ENCODE results near the gene ZNF225.

The ZNF225 gene

DNA sequence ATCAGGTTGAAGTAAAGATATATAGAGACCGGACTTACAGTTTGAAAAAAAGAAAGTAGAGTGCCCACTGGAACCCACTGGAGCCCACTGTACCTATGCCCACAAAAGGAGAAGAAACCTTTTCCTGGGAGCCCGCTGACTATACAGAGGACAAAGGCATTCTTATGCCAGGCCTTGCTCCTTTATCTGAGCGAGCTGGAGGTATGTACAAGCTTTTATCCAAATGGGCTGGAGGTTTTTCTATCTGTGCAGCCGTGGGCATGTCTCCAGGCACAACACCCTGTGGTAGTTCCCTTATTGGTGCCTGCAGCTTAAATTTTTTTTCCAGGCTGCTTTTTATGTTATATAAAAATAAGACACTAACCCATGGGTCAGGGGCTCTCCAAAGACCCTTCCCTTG, 36.6 kb downstream of the ZNF225 start:
- ChIA-PET POLR2A (no interaction called here), CTCF (no interaction called here)
- no peak for TF ChIP-seq FOXA1 (IDR thresholded peaks at IDR 0.05)
- no peak for TF ChIP-seq ZNF384 (IDR thresholded peaks at IDR 0.05)
- no peak for TF ChIP-seq FOXK2 (IDR thresholded peaks at IDR 0.05)
- TF ChIP-seq SP1 (IDR thresholded peaks at IDR 0.05) = no peak
- no peak for TF ChIP-seq LEF1 (IDR thresholded peaks at IDR 0.05; ENCODE audit: borderline replicate concordance)
- TF ChIP-seq TARDBP (IDR thresholded peaks at IDR 0.05) = no peak
- no peak for TF ChIP-seq ELF4 (IDR thresholded peaks at IDR 0.05)
- TF ChIP-seq NFRKB (IDR thresholded peaks at IDR 0.05) = no peak
- TF ChIP-seq FOXM1 (IDR thresholded peaks at IDR 0.05; ENCODE audit: borderline replicate concordance) = no peak
- TF ChIP-seq CTBP1 (IDR thresholded peaks at IDR 0.05; ENCODE audit: borderline replicate concordance) = no peak
- no peak for TF ChIP-seq ARNT (IDR thresholded peaks at IDR 0.05)
- no peak for TF ChIP-seq SUZ12 (IDR thresholded peaks at IDR 0.05)
- no peak for TF ChIP-seq HDGF (IDR thresholded peaks at IDR 0.05; ENCODE audit: borderline replicate concordance)
- no peak for TF ChIP-seq BHLHE40 (IDR thresholded peaks at IDR 0.05; ENCODE audit: borderline replicate concordance)
- no peak for TF ChIP-seq PKNOX1 (IDR thresholded peaks at IDR 0.05)
- TF ChIP-seq L3MBTL2 (conservative IDR thresholded peaks at IDR 0.05) = no peak
- DNase-seq (ENCODE audit: extremely low spot score) = no peak

GRCh38 chr19:44151491-44151890, 38.3 kb downstream of the ZNF225 start:
- ChIA-PET POLR2A (no interaction called here), CTCF (interaction anchor here (0.6 to 0.7 kb wide), 2 partner anchors 196 to 503 kb away, joined by 3 to 4 read pairs; no protein-coding TSS in a partner anchor)
- TF ChIP-seq ZNF384 (IDR thresholded peaks at IDR 0.05) (no peak), LEF1 (IDR thresholded peaks at IDR 0.05; ENCODE audit: borderline replicate concordance) (no peak), BHLHE40 (IDR thresholded peaks at IDR 0.05; ENCODE audit: borderline replicate concordance) (no peak), HDGF (IDR thresholded peaks at IDR 0.05; ENCODE audit: borderline replicate concordance) (no peak), SUZ12 (IDR thresholded peaks at IDR 0.05) (no peak), FOXA1 (IDR thresholded peaks at IDR 0.05) (no peak), ARNT (IDR thresholded peaks at IDR 0.05) (no peak), L3MBTL2 (conservative IDR thresholded peaks at IDR 0.05) (no peak), FOXK2 (IDR thresholded peaks at IDR 0.05) (no peak), SP1 (IDR thresholded peaks at IDR 0.05) (no peak), TARDBP (IDR thresholded peaks at IDR 0.05) (no peak), NFRKB (IDR thresholded peaks at IDR 0.05) (no peak), FOXM1 (IDR thresholded peaks at IDR 0.05; ENCODE audit: borderline replicate concordance) (no peak), ELF4 (IDR thresholded peaks at IDR 0.05) (no peak), PKNOX1 (IDR thresholded peaks at IDR 0.05) (no peak), CTBP1 (IDR thresholded peaks at IDR 0.05; ENCODE audit: borderline replicate concordance) (no peak)
- DNase-seq (ENCODE audit: extremely low spot score) = no peak

- no peak for TF ChIP-seq BHLHE40 (IDR thresholded peaks at IDR 0.05; ENCODE audit: borderline replicate concordance)
- no peak for TF ChIP-seq ARNT (IDR thresholded peaks at IDR 0.05)
- no peak for TF ChIP-seq L3MBTL2 (conservative IDR thresholded peaks at IDR 0.05)
- TF ChIP-seq FOXA1 (IDR thresholded peaks at IDR 0.05) = no peak
- no peak for TF ChIP-seq NFRKB (IDR thresholded peaks at IDR 0.05)
- no peak for TF ChIP-seq CTBP1 (IDR thresholded peaks at IDR 0.05; ENCODE audit: borderline replicate concordance)
- TF ChIP-seq FOXM1 (IDR thresholded peaks at IDR 0.05; ENCODE audit: borderline replicate concordance) = no peak
- no peak for TF ChIP-seq ZNF384 (IDR thresholded peaks at IDR 0.05)
- TF ChIP-seq HDGF (IDR thresholded peaks at IDR 0.05; ENCODE audit: borderline replicate concordance) = no peak
- TF ChIP-seq FOXK2 (IDR thresholded peaks at IDR 0.05) = no peak
- no peak for TF ChIP-seq SP1 (IDR thresholded peaks at IDR 0.05)
- TF ChIP-seq TARDBP (IDR thresholded peaks at IDR 0.05) = no peak
- no peak for TF ChIP-seq LEF1 (IDR thresholded peaks at IDR 0.05; ENCODE audit: borderline replicate concordance)
- TF ChIP-seq SUZ12 (IDR thresholded peaks at IDR 0.05) = no peak
- TF ChIP-seq PKNOX1 (IDR thresholded peaks at IDR 0.05) = no peak
- TF ChIP-seq ELF4 (IDR thresholded peaks at IDR 0.05) = no peak
- ChIA-PET POLR2A (no interaction called here), CTCF (no interaction called here)
- DNase-seq (ENCODE audit: extremely low spot score) = no peak
Observed at GRCh38 chr19:44156475-44156874, 43.3 kb downstream of the ZNF225 start.

DNA sequence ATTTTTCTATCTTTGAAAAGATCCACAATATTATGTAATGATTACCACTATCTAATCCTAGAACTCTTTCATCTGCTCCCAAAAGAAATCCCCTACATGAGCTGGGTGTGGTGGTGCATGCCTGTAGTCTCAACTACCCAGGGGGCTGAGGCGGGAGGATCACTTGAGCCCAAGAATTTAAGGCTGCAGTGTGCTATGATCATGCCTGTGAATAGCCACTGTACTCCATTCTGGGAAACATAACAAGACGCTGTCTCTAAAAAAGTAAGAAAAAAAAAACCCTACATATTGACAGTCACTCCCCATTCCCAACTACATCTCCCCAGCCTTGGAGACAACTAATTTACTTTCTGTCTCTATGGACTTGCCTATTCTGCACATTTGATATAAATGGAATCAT, 50.6 kb downstream of the ZNF225 start:
- no peak for DNase-seq (ENCODE audit: extremely low spot score)
- CTCF ChIA-PET = no interaction called here
- POLR2A ChIA-PET = interaction anchor here (1.2 to 1.8 kb wide), 2 partner anchors 71 to 142 kb away, joined by 4 read pairs; partner anchors contain the start of gene ZNF235
- TF ChIP-seq TARDBP (IDR thresholded peaks at IDR 0.05) (no peak), L3MBTL2 (conservative IDR thresholded peaks at IDR 0.05) (no peak), ELF4 (IDR thresholded peaks at IDR 0.05) (no peak)

DNA sequence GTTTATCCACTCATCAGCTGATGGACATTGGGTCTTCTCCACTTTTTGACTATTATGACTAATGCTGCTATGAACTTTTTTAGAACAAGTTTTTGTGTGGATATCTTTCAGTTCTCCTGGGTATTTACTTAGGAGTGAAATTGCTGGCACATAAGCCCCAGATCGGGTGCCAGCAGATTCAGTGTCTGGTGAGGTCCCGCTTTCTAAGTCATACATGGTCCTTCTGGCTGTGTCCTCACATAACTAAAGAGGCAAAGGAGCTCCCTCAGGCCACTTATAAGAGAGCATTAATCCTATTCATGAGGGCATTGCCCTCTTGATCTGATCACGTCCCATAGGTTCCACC, 51.1 kb downstream of the ZNF225 start:
- POLR2A ChIA-PET = interaction anchor here (1.0 to 2.5 kb wide), 8 partner anchors 43 to 336 kb away, joined by 4 to 10 read pairs (median 8); partner anchors contain the start of genes ZNF180, ZNF221, ZNF224 and ZNF225
- DNase-seq (ENCODE audit: extremely low spot score) = no peak
- no peak for TF ChIP-seq SP1 (IDR thresholded peaks at IDR 0.05)
- TF ChIP-seq ARNT (IDR thresholded peaks at IDR 0.05) = no peak
- TF ChIP-seq FOXA1 (IDR thresholded peaks at IDR 0.05) = no peak
- TF ChIP-seq ELF4 (IDR thresholded peaks at IDR 0.05) = no peak
- TF ChIP-seq TARDBP (IDR thresholded peaks at IDR 0.05) = no peak
- no peak for TF ChIP-seq SUZ12 (IDR thresholded peaks at IDR 0.05)
- TF ChIP-seq L3MBTL2 (conservative IDR thresholded peaks at IDR 0.05) = no peak; the same call in 1 of the 2 replicates
- TF ChIP-seq PKNOX1 (IDR thresholded peaks at IDR 0.05) = no peak
- no peak for TF ChIP-seq FOXK2 (IDR thresholded peaks at IDR 0.05)
- TF ChIP-seq CTBP1 (IDR thresholded peaks at IDR 0.05; ENCODE audit: borderline replicate concordance) = no peak
- TF ChIP-seq HDGF (IDR thresholded peaks at IDR 0.05; ENCODE audit: borderline replicate concordance) = no peak
- TF ChIP-seq NFRKB (IDR thresholded peaks at IDR 0.05) = no peak
- TF ChIP-seq LEF1 (IDR thresholded peaks at IDR 0.05; ENCODE audit: borderline replicate concordance) = no peak
- no peak for TF ChIP-seq FOXM1 (IDR thresholded peaks at IDR 0.05; ENCODE audit: borderline replicate concordance)
- no peak for TF ChIP-seq BHLHE40 (IDR thresholded peaks at IDR 0.05; ENCODE audit: borderline replicate concordance)
- TF ChIP-seq ZNF384 (IDR thresholded peaks at IDR 0.05) = no peak
- CTCF ChIA-PET = no interaction called here
